Body of pancreas (tissue), 4 donors: ENCODE results near the gene SKIL. TPM values are rescaled to one million over a fixed set of nuclear protein-coding genes. Genes with fewer than 3 reads are reported as not detected.
"Not testable (repeated sequence)": the region's sequence is repeated elsewhere in the genome, so short reads cannot be mapped to it uniquely, and the experiment has no call there.

Source experiments
- ATAC-seq: fragments of 150-250 bp; one replicate; pipeline ENCODE4 v1.9.1; 2016
- DNase-seq, 4 donors: peaks; one replicate each; pipeline ENCODE4 v3.0.0-alpha.2; 2019
- H3K27ac ChIP-seq, 4 donors: fragments of 200-600 bp; sonication (generic); 1 replicate in 3 of 4; 2 replicates in 1 of 4; pipeline versions ENCODE4 v1.5.1 to v1.6.1; 2016 to 2019; ENCODE audit warnings: mild to moderate bottlenecking in 1 of 4, mixed read lengths in 1 of 4, moderate library complexity in 1 of 4
- H3K27me3 ChIP-seq, 2 donors: fragments of 200-600 bp; sonication (generic); one replicate each; pipeline ENCODE4 v1.6.0; 2016; ENCODE audit warnings: mild to moderate bottlenecking in 1 of 2
- H3K36me3 ChIP-seq, 2 donors: fragments of 200-600 bp; sonication (generic); replicated peaks in 1 of 2; 2 replicates each; pipeline ENCODE4 v1.5.1; 2016; ENCODE audit warnings: low read depth in 2 of 2; ENCODE audit not compliant: insufficient read depth in 1 of 2
- H3K4me1 ChIP-seq: fragments of 200-600 bp; sonication (generic); one replicate; pipeline ENCODE4 v1.6.0; 2016
- H3K4me3 ChIP-seq, 2 donors: fragments of 200-600 bp; sonication (generic); 1 replicate in 1 of 2; 2 replicates in 1 of 2; pipeline ENCODE4 v1.5.1; 2016 to 2019
- H3K9me3 ChIP-seq, 3 donors: fragments of 200-600 bp; sonication (generic); 1 replicate in 2 of 3; 2 replicates in 1 of 3; pipeline ENCODE4 v1.5.1; 2016
- CTCF ChIP-seq, 7 experiments: fragments of 450-650 bp in 4 of 7; fragments of 200-600 bp in 3 of 7; sonication (generic) in 3 of 7; IDR thresholded peaks; one replicate each; pipeline ENCODE4 v1.5.1; 2016 to 2019; ENCODE audit warnings: antibody characterized with exemption in 7 of 7
- POLR2A ChIP-seq, 3 donors: fragments of 450-650 bp; IDR thresholded peaks; one replicate each; pipeline ENCODE4 v1.6.1; 2016; ENCODE audit warnings: antibody characterized with exemption in 3 of 3, mild to moderate bottlenecking in 2 of 3
- WGBS, 2 donors: methylation state at CpG; one replicate each; pipeline ENCODE4 v1.1.5; 2017; 5-methylcytosine and 5-hydroxymethylcytosine counted together
- intact Hi-C: fragments of 100-400 bp; cut with DNase I; formaldehyde crosslinking; loops from one replicate; pipeline ENCODE4 v1.15.1; 2023
- total RNA-seq, 2 donors: library from RNA; depleted of rRNA; stranded (reverse); fragments of >200 nt; gene quantifications; one replicate each; pipeline ENCODE4 v1.1.0, GENCODE V29; 2016

Gene SKIL
- total RNA-seq, 2 donors from 2014 or later, result 17.5 to 22.6 TPM

GRCh38 chr3:170338690-170339340 is 18.7 kb upstream of the SKIL start:
- intact Hi-C loops, result no loop called here
- Histone ChIP-seq H3K4me1 (no peaks in the 10 kb centered on the region), H3K36me3 (no peaks in the 10 kb centered on the region), H3K4me3 (no peak overlapping the region), H3K27me3 (no peaks in the 10 kb centered on the region), H3K9me3 (no peaks in the 10 kb centered on the region), H3K27ac (no peak overlapping the region)
- no peak for DNase-seq
- 91 to 97% methylated on average over 1 of the region's 1 CpG for WGBS, 2 donors
- no peak for ATAC-seq
- no peak for TF ChIP-seq POLR2A (IDR thresholded peaks at IDR 0.05)
- no peak for TF ChIP-seq CTCF (IDR thresholded peaks at IDR 0.05)

GRCh38 chr3:170342273-170342672 is 15.2 kb upstream of the SKIL start:
- intact Hi-C loops, H3K27me3 ChIP-seq: not testable (repeated sequence)

GRCh38 chr3:170343859-170344258 is 13.7 kb upstream of the SKIL start:
- H3K4me3 ChIP-seq, H3K27me3 ChIP-seq, DNase-seq, H3K9me3 ChIP-seq, intact Hi-C loops, H3K36me3 ChIP-seq, ATAC-seq, H3K27ac ChIP-seq, H3K4me1 ChIP-seq: not testable (repeated sequence)
- WGBS, 2 donors, result 49 to 59% methylated on average over 6 of the region's 6 CpGs

More at GRCh38 chr3:170342273-170342672, 15.2 kb upstream of the SKIL start:
- not testable (repeated sequence) for H3K4me1 ChIP-seq, H3K36me3 ChIP-seq, ATAC-seq, H3K9me3 ChIP-seq, H3K4me3 ChIP-seq, DNase-seq, H3K27ac ChIP-seq
- 90 to 93% methylated on average over 9 of the region's 9 CpGs for WGBS, 2 donors

- ATAC-seq (no peak), DNase-seq (no peak)
- TF ChIP-seq CTCF (IDR thresholded peaks at IDR 0.05) (no peak), POLR2A (IDR thresholded peaks at IDR 0.05) (no peak)
- Histone ChIP-seq H3K4me3 (no peak overlapping the region), H3K27me3 (no peaks in the 10 kb centered on the region), H3K36me3 (no peaks in the 10 kb centered on the region), H3K4me1 (no peaks in the 10 kb centered on the region), H3K27ac (no peak overlapping the region), H3K9me3 (no peaks in the 10 kb centered on the region)
- intact Hi-C loops, result no loop called here
- WGBS, 2 donors, result 93 to 96% methylated on average over 4 of the region's 4 CpGs
These were observed 12.5 kb upstream of the SKIL start for GRCh38 chr3:170344971-170345370.

- Histone ChIP-seq H3K36me3 (no peaks in the 10 kb centered on the region), H3K4me1 (no peaks in the 10 kb centered on the region), H3K27me3 (no peaks in the 10 kb centered on the region), H3K9me3 (no peaks in the 10 kb centered on the region), H3K4me3 (no peak overlapping the region), H3K27ac (no peak overlapping the region)
- ATAC-seq (no peak), DNase-seq (no peak)
- WGBS, 2 donors, result 89% methylated on average over 12 of the region's 12 CpGs
- intact Hi-C loops, result no loop called here
- TF ChIP-seq CTCF (IDR thresholded peaks at IDR 0.05) (no peak), POLR2A (IDR thresholded peaks at IDR 0.05) (no peak)
These were observed 10.8 kb upstream of the SKIL start for GRCh38 chr3:170346481-170347392.
